Measurements from ENCODE around the gene ZKSCAN4. TPM values are rescaled to one million over a fixed set of nuclear protein-coding genes. Genes with fewer than 3 reads are reported as not detected.

Gene ZKSCAN4
- total and polyA plus RNA-seq, 3 donors from 2014 or later: 7.2 to 23.2 (median 8.8) TPM

DNA sequence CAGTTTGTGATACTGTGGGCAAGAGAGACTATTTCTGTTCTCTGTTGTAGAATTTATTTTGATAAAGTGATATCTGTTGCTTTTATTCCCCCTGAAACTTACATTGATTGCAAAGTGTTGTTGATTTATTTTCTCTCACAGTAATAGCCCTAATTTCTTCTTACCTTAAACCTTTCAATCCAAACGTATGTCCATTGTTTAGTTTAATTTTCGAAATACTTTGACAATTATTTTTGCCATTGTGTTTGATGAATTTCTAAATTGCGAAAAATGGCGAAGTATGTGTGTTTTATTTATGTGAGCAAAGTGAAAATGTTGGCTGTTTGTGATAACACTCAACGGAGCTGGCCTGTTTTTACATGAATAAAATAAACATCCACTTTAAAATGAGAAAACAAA lies 14.5 kb upstream of the ZKSCAN4 start:
- WGBS, 2 donors: 6% methylated on average over 5 of the region's 5 CpGs
- peak overlapping the region; percentile 92 for H3K27ac ChIP-seq
- TF ChIP-seq POLR2A (IDR thresholded peaks at IDR 0.05): no peak
- TF ChIP-seq, protein P1, sequence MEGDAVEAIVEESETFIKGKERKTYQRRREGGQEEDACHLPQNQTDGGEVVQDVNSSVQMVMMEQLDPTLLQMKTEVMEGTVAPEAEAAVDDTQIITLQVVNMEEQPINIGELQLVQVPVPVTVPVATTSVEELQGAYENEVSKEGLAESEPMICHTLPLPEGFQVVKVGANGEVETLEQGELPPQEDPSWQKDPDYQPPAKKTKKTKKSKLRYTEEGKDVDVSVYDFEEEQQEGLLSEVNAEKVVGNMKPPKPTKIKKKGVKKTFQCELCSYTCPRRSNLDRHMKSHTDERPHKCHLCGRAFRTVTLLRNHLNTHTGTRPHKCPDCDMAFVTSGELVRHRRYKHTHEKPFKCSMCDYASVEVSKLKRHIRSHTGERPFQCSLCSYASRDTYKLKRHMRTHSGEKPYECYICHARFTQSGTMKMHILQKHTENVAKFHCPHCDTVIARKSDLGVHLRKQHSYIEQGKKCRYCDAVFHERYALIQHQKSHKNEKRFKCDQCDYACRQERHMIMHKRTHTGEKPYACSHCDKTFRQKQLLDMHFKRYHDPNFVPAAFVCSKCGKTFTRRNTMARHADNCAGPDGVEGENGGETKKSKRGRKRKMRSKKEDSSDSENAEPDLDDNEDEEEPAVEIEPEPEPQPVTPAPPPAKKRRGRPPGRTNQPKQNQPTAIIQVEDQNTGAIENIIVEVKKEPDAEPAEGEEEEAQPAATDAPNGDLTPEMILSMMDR (IDR thresholded peaks at IDR 0.05): no peak
- H3K4me3 ChIP-seq: peak overlapping the region; percentile 80 to 82
- H3K4me1 ChIP-seq: peaks cover 10% of the 10 kb centered on the region
- no peak for DNase-seq
- H3K9me3 ChIP-seq: no peaks in the 10 kb centered on the region
- no peaks in the 10 kb centered on the region for H3K36me3 ChIP-seq (ENCODE audit: low read depth, missing control alignments)
- no peaks in the 10 kb centered on the region for H3K27me3 ChIP-seq
- intact Hi-C loops (cut with DNase I; ENCODE audit: low total_unique reads): no loop called here

DNA sequence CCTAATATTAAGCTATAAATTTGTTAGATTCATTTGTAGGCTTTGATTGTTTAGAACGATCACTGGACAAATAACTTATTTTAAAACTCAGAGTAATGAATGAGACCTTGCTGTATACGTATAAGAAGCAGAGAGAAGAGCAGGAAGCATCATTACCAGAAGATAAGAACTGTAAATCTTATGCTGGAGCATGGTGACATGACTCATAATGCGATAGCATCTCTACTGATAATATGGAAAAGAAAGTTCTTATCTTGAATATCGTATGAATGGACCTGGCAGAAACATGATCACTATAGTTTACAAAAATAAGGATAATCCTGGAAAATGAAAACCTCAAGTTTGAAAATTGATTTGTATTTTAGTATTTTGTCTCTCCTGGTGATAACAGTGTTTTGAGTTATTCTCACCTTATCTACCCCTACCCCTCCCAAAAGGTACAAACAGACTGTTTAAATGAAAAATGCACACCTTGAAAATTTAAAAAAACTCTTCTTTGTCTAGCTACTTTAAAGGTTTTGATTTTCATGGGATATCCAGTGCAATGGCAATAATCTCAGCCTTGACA lies 12.8 kb upstream of the ZKSCAN4 start:
- Histone ChIP-seq H3K36me3 (ENCODE audit: low read depth, missing control alignments) (no peaks in the 10 kb centered on the region), H3K27ac (no peak overlapping the region), H3K27me3 (no peaks in the 10 kb centered on the region), H3K4me1 (peaks cover 10% of the 10 kb centered on the region), H3K9me3 (no peaks in the 10 kb centered on the region), H3K4me3 (no peak overlapping the region)
- intact Hi-C loops (cut with DNase I; ENCODE audit: low total_unique reads): no loop called here
- WGBS, 2 donors: 52 to 62% methylated on average over 4 of the region's 4 CpGs
- no peak for DNase-seq
- TF ChIP-seq, protein P1 (IDR thresholded peaks at IDR 0.05): no peak
- TF ChIP-seq POLR2A (IDR thresholded peaks at IDR 0.05): no peak

DNA sequence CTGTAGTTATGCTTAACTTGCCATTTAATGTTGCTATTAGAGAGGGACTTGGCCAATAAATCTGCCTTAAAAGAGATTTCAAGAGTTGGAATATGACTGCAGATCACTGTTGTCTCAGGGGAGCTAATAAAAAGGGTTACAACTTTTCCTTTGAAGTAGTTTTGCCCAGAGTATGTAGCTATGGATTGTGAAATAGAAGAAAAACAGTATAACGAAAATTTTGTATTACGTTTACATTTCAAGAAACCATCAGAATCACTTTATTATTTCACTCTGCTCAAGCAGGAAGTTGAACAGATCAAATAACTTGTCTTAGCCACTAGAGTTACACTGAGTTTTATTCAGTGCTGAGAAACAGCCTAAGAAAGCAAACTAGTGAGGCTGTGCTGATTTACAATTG lies 11.9 kb upstream of the ZKSCAN4 start:
- no peak for DNase-seq
- H3K4me1 ChIP-seq: peaks cover 15% of the 10 kb centered on the region
- WGBS, 2 donors: 41 to 71% methylated on average over 2 of the region's 2 CpGs
- no peak overlapping the region for H3K4me3 ChIP-seq
- H3K36me3 ChIP-seq (ENCODE audit: low read depth, missing control alignments): no peaks in the 10 kb centered on the region
- no peak overlapping the region for H3K27ac ChIP-seq
- no peaks in the 10 kb centered on the region for H3K27me3 ChIP-seq
- no peaks in the 10 kb centered on the region for H3K9me3 ChIP-seq
- TF ChIP-seq, protein P1 (IDR thresholded peaks at IDR 0.05): no peak
- no peak for TF ChIP-seq POLR2A (IDR thresholded peaks at IDR 0.05)
- intact Hi-C loops (cut with DNase I; ENCODE audit: low total_unique reads): no loop called here

DNA sequence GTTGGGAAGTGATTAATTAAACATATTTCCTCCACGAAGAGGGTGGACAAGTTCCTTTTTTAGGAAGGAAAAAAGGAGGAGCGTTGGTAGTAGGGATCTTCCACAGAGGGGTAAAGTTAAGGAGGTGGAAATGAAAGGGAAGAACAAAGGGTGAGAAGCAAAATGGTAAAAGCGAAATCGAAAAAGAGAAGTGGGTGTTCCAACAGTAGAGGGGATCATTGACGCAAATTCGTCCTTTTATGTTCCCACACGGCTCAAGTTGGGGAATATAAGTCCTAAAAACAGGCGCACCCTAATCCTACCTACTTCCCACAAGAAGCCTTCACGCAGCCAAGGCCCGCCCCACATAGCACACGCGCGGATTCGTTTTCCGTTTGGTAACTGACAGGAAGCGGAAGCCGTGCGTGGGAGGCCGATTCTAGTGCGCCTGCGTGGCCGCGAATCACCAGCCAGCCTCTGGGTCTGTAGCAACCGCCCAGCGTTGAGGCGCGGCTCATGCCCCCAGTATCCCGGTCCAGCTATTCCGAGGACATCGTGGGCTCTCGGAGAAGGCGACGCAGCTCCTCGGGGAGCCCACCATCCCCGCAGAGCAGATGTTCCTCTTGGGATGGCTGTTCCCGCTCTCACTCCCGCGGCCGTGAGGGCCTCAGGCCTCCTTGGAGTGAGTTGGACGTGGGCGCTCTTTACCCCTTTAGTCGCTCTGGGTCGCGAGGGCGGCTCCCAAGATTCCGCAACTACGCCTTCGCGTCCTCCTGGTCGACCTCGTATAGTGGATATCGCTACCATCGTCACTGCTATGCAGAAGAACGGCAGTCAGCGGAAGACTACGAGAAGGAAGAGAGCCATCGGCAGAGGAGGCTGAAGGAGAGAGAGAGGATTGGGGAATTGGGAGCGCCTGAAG lies 7.1 kb upstream of the ZKSCAN4 start, which contains the start of gene NKAPL:
TSS of gene NKAPL (plus strand) at position 421 of the 901 bp plus-strand sequence. CDS start at position 496, 75 bp downstream.
- Histone ChIP-seq H3K27ac (peak within 1 kb of the TSS; percentile 41 to 55), H3K4me1 (peaks cover 5% of the 10 kb centered on the region), H3K4me3 (peak within 1 kb of the TSS; percentile 54 to 63), H3K36me3 (ENCODE audit: low read depth, missing control alignments) (no peaks in the 10 kb centered on the region), H3K9me3 (no peaks in the 10 kb centered on the region), H3K27me3 (no peaks in the 10 kb centered on the region)
- WGBS, 2 donors: 9 to 20% methylated on average over 45 to 58 of the region's 58 CpGs
- TF ChIP-seq POLR2A (IDR thresholded peaks at IDR 0.05): no peak
- TF ChIP-seq, protein P1 (IDR thresholded peaks at IDR 0.05): no peak
- intact Hi-C loops (cut with DNase I; ENCODE audit: low total_unique reads): no loop called here
- peak; percentile 88 for DNase-seq
